ENCODE data around the gene CEP164. TPM values are rescaled to one million over a fixed set of nuclear protein-coding genes. Genes with fewer than 3 reads are reported as not detected.

Gene CEP164
- total RNA-seq, 1 experiment from 2014 or later = 21.0 TPM

DNA sequence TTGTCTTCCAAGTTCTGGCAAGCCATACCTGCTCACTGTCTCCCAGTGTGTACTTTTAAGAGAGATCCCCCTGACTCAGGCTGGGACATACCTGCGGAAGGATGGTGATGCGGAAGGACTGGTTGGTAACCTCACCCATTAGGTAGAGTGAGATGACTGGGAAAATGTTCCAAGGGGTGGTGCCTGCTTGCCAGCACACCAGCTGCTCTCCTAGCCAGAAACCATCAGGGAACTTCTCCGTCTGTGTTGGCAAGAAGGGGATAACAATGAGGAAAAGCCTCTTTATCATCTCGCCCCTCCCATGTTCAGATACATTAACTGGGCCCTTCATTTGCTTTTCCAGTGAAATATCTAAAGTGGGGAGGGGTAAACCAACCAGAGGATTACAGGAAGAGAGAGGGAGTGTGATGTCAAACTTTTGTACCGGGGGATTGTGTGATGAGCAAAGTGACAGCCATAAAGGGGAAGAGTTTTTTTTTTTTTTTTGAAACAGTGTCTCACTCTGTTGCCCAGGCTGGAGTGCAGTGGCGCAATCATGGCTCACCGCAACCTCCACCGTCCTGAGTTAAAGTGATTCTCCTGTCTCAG, 36.8 kb upstream of the CEP164 start, which contains the start of gene BACE1-AS:
BACE1-AS (plus strand) TSS at position 538 of the 588 bp plus-strand sequence.
- ATAC-seq = no peak
- DNase-seq (ENCODE audit: low spot score) = no peak
- Mint-ChIP-seq H3K36me3 (peaks cover 28% of the 10 kb centered on the region), H3K27me3 (ENCODE audit: low read depth) (no peaks in the 10 kb centered on the region), H3K9me3 (no peaks in the 10 kb centered on the region), H3K27ac (no peak within 1 kb of the TSS; the same call in 1 of the 2 replicates), H3K4me1 (no peaks in the 10 kb centered on the region; the same call in 1 of the 2 replicates), H3K4me3 (no peak within 1 kb of the TSS)
- CTCF ChIA-PET = no interaction called here
- POLR2A ChIA-PET = no interaction called here
- TF ChIP-seq CTCF (IDR thresholded peaks at IDR 0.05) (no peak), ATF6 (CRISPR knock-in tag; IDR thresholded peaks at IDR 0.05) (no peak), ZNF138 (CRISPR knock-in tag; conservative IDR thresholded peaks at IDR 0.05) (no peak), GRHL2 (CRISPR knock-in tag; IDR thresholded peaks at IDR 0.05; ENCODE audit: insufficient replicate concordance, severe bottlenecking) (no peak), JAZF1 (CRISPR knock-in tag; IDR thresholded peaks at IDR 0.05) (no peak), SOX15 (CRISPR knock-in tag; IDR thresholded peaks at IDR 0.05) (no peak), PRRX2 (CRISPR knock-in tag; IDR thresholded peaks at IDR 0.05) (no peak), RELA (CRISPR knock-in tag; IDR thresholded peaks at IDR 0.05; ENCODE audit: borderline replicate concordance) (no peak), NR1H2 (CRISPR knock-in tag; IDR thresholded peaks at IDR 0.05) (no peak), USF2 (CRISPR knock-in tag; IDR thresholded peaks at IDR 0.05) (no peak), MYBL2 (CRISPR knock-in tag; IDR thresholded peaks at IDR 0.05) (no peak), ZNF263 (CRISPR knock-in tag; IDR thresholded peaks at IDR 0.05; ENCODE audit: low read depth) (no peak), HMGA2 (CRISPR knock-in tag; IDR thresholded peaks at IDR 0.05) (no peak), TCF7 (CRISPR knock-in tag; IDR thresholded peaks at IDR 0.05; ENCODE audit: low read depth) (no peak), NFATC4 (CRISPR knock-in tag; IDR thresholded peaks at IDR 0.05) (no peak), OVOL2 (CRISPR knock-in tag; IDR thresholded peaks at IDR 0.05; ENCODE audit: borderline replicate concordance) (no peak), ARID4B (CRISPR knock-in tag; IDR thresholded peaks at IDR 0.05; ENCODE audit: borderline replicate concordance) (no peak)
- TF ChIP-seq, protein P1, sequence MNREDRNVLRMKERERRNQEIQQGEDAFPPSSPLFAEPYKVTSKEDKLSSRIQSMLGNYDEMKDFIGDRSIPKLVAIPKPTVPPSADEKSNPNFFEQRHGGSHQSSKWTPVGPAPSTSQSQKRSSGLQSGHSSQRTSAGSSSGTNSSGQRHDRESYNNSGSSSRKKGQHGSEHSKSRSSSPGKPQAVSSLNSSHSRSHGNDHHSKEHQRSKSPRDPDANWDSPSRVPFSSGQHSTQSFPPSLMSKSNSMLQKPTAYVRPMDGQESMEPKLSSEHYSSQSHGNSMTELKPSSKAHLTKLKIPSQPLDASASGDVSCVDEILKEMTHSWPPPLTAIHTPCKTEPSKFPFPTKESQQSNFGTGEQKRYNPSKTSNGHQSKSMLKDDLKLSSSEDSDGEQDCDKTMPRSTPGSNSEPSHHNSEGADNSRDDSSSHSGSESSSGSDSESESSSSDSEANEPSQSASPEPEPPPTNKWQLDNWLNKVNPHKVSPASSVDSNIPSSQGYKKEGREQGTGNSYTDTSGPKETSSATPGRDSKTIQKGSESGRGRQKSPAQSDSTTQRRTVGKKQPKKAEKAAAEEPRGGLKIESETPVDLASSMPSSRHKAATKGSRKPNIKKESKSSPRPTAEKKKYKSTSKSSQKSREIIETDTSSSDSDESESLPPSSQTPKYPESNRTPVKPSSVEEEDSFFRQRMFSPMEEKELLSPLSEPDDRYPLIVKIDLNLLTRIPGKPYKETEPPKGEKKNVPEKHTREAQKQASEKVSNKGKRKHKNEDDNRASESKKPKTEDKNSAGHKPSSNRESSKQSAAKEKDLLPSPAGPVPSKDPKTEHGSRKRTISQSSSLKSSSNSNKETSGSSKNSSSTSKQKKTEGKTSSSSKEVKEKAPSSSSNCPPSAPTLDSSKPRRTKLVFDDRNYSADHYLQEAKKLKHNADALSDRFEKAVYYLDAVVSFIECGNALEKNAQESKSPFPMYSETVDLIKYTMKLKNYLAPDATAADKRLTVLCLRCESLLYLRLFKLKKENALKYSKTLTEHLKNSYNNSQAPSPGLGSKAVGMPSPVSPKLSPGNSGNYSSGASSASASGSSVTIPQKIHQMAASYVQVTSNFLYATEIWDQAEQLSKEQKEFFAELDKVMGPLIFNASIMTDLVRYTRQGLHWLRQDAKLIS (CRISPR knock-in tag; IDR thresholded peaks at IDR 0.05; ENCODE audit: borderline replicate concordance) = no peak
- TF ChIP-seq, protein P2, sequence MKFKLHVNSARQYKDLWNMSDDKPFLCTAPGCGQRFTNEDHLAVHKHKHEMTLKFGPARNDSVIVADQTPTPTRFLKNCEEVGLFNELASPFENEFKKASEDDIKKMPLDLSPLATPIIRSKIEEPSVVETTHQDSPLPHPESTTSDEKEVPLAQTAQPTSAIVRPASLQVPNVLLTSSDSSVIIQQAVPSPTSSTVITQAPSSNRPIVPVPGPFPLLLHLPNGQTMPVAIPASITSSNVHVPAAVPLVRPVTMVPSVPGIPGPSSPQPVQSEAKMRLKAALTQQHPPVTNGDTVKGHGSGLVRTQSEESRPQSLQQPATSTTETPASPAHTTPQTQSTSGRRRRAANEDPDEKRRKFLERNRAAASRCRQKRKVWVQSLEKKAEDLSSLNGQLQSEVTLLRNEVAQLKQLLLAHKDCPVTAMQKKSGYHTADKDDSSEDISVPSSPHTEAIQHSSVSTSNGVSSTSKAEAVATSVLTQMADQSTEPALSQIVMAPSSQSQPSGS (CRISPR knock-in tag; IDR thresholded peaks at IDR 0.05; ENCODE audit: borderline replicate concordance, low read depth) = no peak
- TF ChIP-seq, protein P3, sequence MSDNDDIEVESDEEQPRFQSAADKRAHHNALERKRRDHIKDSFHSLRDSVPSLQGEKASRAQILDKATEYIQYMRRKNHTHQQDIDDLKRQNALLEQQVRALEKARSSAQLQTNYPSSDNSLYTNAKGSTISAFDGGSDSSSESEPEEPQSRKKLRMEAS (CRISPR knock-in tag; IDR thresholded peaks at IDR 0.05) = no peak
